HG03103 (cell line): ENCODE results near the gene NFASC.

Source experiments
- ATAC-seq: cut with Tn5 transposase; IDR thresholded peaks from one replicate; pipeline ENCODE4 v1.9.1; 2021; ENCODE audit warnings: low read depth; ENCODE audit not compliant: unreplicated experiment

The NFASC gene

GRCh38 chr1:204976646-204977045, 106.0 kb downstream of the NFASC start:
- ATAC-seq = no peak

DNA sequence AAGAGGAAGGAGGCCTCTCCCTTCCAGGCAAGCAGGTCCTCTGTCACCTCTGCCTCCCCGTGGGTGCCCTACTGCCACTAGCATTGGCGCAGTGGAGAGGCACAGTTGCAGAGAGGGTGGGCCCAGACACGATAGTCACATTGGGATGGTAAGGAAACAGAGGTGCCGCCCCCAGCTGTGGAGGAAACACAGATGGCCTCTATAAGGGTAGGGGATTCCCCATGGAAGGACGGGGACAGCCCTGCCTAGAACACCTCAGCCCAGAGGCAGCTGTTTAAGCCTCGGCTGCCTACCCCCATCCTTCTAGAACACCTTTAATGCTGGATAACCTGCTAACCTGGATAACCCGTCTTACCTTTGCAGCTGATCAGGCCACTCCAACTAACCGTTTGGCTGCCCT, 106.7 kb downstream of the NFASC start:
- no peak for ATAC-seq

GRCh38 chr1:204978782-204979181, 108.1 kb downstream of the NFASC start:
- no peak for ATAC-seq

- ATAC-seq = no peak
Measured at GRCh38 chr1:204979306-204979705, 108.6 kb downstream of the NFASC start.

DNA sequence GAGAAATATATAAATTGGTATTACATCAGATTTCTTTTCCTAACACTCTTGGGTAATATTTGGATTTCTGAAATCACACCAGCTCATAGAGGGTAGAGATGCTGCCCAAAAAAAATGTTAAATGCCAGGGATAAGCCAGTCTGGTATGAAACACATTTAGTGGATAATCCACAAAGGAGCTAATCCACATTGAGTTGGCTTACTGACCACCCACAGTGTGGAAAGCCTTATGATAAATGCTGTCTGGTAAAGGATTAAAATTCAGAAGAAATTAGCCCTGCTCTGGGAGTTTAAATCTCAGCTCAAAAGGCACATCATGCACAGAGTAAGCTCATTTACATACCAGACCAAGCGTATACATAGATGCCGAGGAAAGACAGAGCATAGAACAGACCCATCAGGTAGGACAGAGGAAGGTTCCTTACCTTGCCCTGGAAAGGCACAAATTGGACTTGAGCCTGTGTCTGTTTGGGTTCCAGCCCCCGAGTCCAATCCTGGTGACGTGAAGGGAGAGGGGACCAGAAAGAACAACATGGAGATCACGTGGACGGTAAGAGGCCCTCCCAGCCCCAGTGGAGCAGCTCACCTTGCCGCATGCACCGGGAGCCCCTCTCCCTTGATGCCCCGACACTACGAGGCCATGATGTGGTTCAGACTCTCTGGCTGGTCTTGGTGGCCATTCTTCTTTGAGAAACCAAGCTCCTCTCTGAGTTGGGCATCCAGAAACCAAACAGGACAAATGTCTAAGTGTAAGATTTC, 109.4 kb downstream of the NFASC start:
- no peak for ATAC-seq

GRCh38 chr1:204980840-204981405, 110.3 kb downstream of the NFASC start:
- ATAC-seq = no peak

DNA sequence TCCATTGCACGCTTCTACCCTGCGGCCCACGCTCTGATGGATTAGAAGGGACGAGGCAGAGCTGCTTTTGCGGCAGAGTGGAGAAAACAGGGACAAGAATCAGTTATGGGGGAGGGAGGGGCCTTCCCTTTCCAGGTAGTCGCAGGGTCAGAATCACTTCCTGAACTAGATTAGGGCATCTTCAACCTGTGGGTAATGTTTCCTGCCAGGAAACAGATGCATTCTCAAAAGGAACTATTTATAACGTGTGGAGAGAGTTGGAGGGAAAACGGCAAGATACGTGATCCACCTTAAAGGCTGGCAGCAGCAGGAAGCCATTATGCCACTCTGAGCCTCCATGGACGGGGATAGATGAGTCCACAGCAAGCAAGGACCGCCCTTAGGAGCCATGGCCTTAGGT, 112.5 kb downstream of the NFASC start:
- ATAC-seq = no peak

GRCh38 chr1:204983881-204984280, 113.2 kb downstream of the NFASC start:
- ATAC-seq = no peak

DNA sequence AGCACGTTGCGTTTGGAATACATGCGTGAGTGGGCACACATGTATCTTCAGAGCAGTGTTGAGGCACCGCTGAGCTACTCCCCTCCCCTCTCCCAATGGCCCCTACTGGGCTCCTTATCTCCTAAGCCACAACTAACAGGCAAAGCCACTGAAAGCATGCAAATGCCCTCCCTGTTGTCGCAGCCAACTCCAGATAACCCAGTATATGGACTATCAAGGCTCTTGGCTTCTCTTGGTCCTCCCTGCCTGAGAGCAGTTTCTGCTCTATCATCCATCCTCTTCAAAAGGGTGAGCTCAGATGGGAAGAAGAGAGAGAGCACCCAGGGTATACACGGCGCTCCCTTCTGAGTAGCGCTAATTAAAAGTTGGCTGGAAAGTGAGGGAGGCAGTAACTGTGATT, 113.8 kb downstream of the NFASC start:
- ATAC-seq = no peak

- ATAC-seq = no peak
Measured at GRCh38 chr1:204986181-204986580, 115.5 kb downstream of the NFASC start.

- ATAC-seq = no peak
Measured at GRCh38 chr1:204987689-204988088, 117.0 kb downstream of the NFASC start.

DNA sequence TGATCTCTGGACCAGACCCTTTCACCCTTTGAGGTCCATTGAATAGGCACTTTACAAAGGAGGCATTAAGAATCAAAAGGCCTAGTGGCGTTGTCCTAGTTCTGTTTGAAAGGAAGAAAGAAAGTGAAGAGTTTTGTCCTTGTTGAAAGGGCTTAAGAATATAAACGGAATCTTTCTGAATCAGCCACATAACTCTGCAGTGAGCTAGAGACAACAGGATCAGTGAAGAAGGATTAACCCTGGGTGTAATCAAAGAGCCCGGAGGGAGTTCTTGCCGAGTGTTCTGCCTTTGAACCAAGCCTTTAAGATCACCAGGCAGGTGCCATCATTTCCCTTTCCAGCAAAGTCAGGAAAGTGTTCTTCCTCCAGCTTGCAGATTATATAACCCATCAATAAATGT, 117.5 kb downstream of the NFASC start:
- no peak for ATAC-seq

- no peak for ATAC-seq
Measured at GRCh38 chr1:204989266-204990058, 118.8 kb downstream of the NFASC start.

DNA sequence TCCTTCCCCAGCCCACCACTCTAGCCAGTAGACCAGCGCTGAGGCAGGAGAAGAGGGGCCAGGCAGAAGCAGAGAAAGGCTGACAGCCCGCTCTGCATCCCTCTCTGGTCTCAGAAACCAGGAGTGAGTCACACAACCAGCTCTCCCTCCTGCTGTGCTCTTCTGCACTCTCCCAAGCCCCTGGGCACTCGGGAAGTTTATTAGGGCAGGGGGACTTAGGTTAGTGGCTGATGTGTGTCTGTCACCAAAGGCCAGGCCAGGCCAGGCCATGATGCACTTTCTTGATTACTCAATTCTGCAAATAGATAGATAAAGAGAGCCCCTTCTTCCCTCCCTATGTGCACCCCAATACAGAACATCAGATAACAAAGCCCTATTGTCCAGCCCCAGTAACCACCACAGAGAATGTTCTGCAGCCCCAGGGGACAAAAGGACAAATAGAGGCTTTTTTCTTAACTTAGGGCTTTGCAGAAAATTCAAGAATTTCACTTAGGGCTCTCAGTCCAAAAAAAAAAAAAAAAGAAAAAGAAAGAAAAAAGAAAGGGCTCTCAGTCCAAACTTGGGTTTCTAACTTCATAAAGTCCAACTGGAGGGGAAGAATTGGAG, 119.5 kb downstream of the NFASC start:
- ATAC-seq = no peak

DNA sequence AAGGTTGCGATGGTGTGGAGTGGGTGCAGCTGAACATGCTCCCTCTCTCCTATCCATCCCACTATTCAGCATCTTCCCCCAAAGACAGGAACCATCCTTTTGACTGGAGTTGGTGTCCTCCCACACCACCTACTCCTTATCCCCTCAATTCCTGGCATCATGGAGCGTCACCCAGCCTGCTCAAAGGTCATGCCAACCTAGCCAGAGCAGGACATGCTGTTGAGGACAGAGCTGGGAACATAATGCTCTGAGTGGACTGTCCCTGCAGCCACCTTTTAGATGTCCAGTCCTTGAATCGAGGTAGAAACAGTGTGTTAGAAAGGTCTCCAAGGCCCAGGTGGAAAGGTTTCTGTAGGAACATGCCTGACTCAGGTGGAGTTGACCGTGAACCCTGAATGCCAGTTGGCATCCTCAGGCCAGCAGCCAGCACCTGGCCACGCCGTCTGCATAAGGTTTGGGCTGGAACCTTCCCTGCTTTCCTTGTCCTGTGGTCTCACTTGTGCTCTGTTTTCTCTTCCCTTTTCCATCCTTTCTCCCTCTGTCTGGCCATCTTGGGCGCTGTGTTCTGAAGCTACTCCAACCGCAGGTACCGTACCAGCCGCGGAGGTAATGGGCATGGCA, 120.2 kb downstream of the NFASC start:
- ATAC-seq = no peak

DNA sequence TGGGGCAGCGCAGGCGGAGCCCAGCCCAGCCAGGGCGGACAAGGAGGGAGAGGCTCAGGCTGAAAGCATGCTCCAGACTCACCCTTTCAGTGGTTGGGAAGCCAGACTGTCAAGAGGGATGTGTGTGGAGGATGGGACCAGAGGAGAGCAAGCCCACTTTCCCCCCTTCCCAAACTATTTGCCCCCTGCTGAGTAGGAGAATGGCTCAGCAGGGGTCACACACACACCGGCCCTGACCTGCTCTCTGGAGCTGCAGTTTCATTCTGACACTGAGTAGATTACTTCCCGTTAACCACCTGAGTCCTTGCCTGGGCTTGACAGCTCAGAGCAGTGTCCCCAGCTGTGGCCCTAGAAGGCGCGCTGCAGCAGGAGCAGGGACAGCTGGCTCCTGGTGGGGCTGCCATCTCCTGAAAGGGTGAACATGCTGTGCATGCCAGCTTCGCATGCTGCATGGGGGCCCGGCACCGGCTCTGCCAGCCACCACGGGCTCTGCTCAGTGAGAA, 120.7 kb downstream of the NFASC start:
- no peak for ATAC-seq

DNA sequence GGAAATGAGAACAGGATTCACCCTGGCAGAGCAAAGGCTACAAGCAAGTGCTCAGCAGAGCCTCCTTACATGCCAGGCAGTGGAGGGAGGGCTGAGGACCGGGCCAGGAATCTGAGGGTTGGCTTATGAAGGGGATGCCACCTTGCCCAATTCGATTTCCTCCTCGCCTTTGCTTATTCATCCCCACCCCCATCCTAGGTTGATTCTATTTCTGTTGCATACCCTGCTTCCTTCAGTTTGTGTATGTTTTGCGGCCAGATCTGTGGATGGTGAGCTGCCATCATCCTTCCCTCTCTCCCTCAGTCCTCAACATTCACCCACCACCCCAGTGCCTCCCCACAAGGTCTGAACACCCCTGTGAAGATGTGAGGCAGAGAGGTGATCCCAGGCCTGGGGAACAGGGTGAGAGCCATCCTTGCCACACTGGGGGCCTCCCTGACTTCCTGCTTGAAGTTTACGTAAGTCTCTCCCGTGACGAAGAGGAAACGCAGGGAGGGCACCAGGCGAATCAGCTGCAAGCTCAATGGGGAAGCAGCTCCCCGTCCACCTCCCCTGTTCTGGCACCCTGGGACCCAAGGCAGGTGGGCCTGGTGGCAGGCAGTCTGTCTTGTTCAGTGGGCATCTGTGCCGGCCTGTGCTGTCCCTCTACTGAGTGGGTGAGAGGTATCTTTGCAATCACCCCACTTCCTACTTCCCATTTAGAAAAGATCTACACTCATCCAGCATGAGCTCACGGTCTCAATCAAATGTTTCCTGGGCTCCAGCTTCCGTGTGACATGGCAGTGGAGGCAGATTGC, 121.7 kb downstream of the NFASC start:
- no peak for ATAC-seq

- no peak for ATAC-seq
Measured at GRCh38 chr1:204992998-204993314, 122.3 kb downstream of the NFASC start.

DNA sequence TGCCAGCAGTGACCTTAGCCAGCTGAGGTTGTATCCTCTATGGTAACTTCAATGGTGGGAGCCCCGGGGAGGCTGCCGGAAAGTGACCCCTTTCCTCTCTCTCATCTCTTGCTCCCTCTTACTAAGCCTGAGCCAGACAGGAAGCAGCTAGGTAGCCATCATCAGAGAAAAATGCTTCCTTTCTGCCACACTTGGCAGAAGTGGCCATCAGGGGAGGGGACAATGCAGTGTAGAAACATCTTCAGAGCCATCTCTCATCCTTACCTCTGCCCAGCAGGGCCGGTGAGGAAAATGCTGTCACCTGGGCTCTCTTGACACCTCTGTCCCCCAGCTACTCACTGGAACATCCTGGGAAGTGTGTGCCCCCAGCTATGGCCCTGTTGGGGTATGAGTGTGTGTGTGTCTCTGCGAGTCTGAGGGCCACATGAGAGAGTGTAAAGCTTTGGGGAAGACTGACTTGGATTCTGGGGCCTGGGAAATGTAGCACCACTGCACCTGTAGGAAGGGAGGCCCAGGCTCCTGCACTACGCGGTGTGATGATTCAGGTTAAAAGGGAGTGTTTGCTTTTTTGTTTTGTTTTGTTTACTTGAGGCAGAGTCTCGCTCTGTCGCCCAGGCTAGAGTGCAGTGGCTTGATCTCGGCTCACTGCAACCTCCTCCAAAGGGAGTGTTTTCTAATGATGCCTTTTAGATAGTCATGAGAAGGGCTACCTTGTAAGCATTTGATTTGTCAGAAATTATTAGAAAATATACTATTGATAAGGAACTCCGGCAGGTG, 123.6 kb downstream of the NFASC start:
- no peak for ATAC-seq
